Kidney epithelial cell (primary cell): ENCODE data around the gene C1orf174. TPM values are rescaled to one million over a fixed set of nuclear protein-coding genes. Genes with fewer than 3 reads are reported as not detected.

Source experiments
- DNase-seq: peaks from one replicate; pipeline ENCODE4 v3.0.0-alpha.2; 2010; ENCODE audit warnings: low read depth
- H3K27me3 ChIP-seq: 2 replicates; pipeline ENCODE4 v1.6.0; 2011; ENCODE audit warnings: low read length; ENCODE audit not compliant: control insufficient read depth, insufficient read depth
- H3K36me3 ChIP-seq: 2 replicates; pipeline ENCODE4 v1.5.1; 2011; ENCODE audit warnings: low read length; ENCODE audit not compliant: control insufficient read depth, insufficient read depth
- H3K4me3 ChIP-seq: 2 replicates; pipeline ENCODE4 v1.5.1; 2011; ENCODE audit warnings: low read depth, mild to moderate bottlenecking, control low read depth, low read length
- CTCF ChIP-seq: IDR thresholded peaks from 2 replicates; pipeline ENCODE4 v1.5.1; 2011; ENCODE audit warnings: mild to moderate bottlenecking, moderate library complexity, low read length, control low read depth, inconsistent platforms; ENCODE audit not compliant: insufficient read depth, poor library complexity, severe bottlenecking
- total RNA-seq: library from RNA; depleted of rRNA; stranded (reverse); fragments of >200 nt; gene quantifications from 2 replicates; pipeline ENCODE4 v1.2.3, GENCODE V29; 2015

The C1orf174 gene
- total RNA-seq, 1 donor from 2014 or later = 33.3 TPM

- no peak for DNase-seq
- TF ChIP-seq CTCF = no peak
- Histone ChIP-seq H3K36me3 (no peaks in the 10 kb centered on the region), H3K4me3 (no peak overlapping the region), H3K27me3 (no peaks in the 10 kb centered on the region)
Observed at GRCh38 chr1:3841491-3841890, 58.6 kb downstream of the C1orf174 start.

Other genes starting within 250 kb of the C1orf174 start
- 0.04 and 0.07 TPM in 2 replicates for gene TP73, start 247.8 kb downstream of the C1orf174 start, total RNA-seq
- not detected in 2 replicates for gene CCDC27, start 147.8 kb downstream of the C1orf174 start, total RNA-seq
- not detected in 2 replicates for gene SMIM1, start 127.5 kb downstream of the C1orf174 start, total RNA-seq
- gene LRRC47, start 103.8 kb downstream of the C1orf174 start, total RNA-seq = 49.5 and 55.9 TPM in 2 replicates
- 34.4 and 47.3 TPM in 2 replicates for gene CEP104, start 43.1 kb downstream of the C1orf174 start, total RNA-seq
- 4.7 and 6.0 TPM in 2 replicates for gene DFFB, start 42.8 kb downstream of the C1orf174 start, total RNA-seq